Femur (tissue), 1 donor: ENCODE results near the gene PTK6.
A peak's percentile ranks its signal among the peaks of the same experiment; 100 is the strongest.

Experiments used
- DNase-seq: peaks from one replicate; pipeline ENCODE4 v3.0.0-alpha.2; 2017

The PTK6 gene

GRCh38 chr20:63504642-63505041 lies 32.5 kb downstream of the PTK6 start:
- no peak for DNase-seq

- DNase-seq = no peak
Observed at GRCh38 chr20:63503524-63503923, 33.7 kb downstream of the PTK6 start.

GRCh38 chr20:63502671-63503172 lies 34.5 kb downstream of the PTK6 start:
- DNase-seq = no peak

GRCh38 chr20:63501818-63502670 lies 35.1 kb downstream of the PTK6 start:
- peak; percentile 69 for DNase-seq

- DNase-seq = no peak
Observed at GRCh38 chr20:63500902-63501817, 36.0 kb downstream of the PTK6 start.

- no peak for DNase-seq
Observed at GRCh38 chr20:63500151-63500901, 36.9 kb downstream of the PTK6 start.

GRCh38 chr20:63499338-63499969 lies 37.7 kb downstream of the PTK6 start:
- DNase-seq = no peak

- DNase-seq = no peak
Observed at GRCh38 chr20:63498960-63499337, 38.2 kb downstream of the PTK6 start, which contains the start of gene EEF1A2. TSS of gene EEF1A2 (minus strand) at chr20:63499083. CDS start at chr20:63497763, 1,320 bp downstream.

GRCh38 chr20:63497946-63498935 lies 38.9 kb downstream of the PTK6 start:
- no peak for DNase-seq

- DNase-seq = no peak
Observed at GRCh38 chr20:63497138-63497945, 39.8 kb downstream of the PTK6 start.

- no peak for DNase-seq
Observed at GRCh38 chr20:63496596-63497120, 40.5 kb downstream of the PTK6 start.

- peak; percentile 73 for DNase-seq
Observed at GRCh38 chr20:63495741-63496595, 41.2 kb downstream of the PTK6 start.

- DNase-seq = no peak
Observed at GRCh38 chr20:63495167-63495720, 41.9 kb downstream of the PTK6 start.

- no peak for DNase-seq
Observed at GRCh38 chr20:63494420-63495166, 42.6 kb downstream of the PTK6 start.

GRCh38 chr20:63494084-63494419 lies 43.1 kb downstream of the PTK6 start:
- DNase-seq = no peak

GRCh38 chr20:63493563-63494020 lies 43.6 kb downstream of the PTK6 start:
- no peak for DNase-seq

- no peak for DNase-seq
Observed at GRCh38 chr20:63492982-63493381, 44.2 kb downstream of the PTK6 start.

GRCh38 chr20:63492518-63492917 lies 44.7 kb downstream of the PTK6 start:
- DNase-seq = no peak
